ENCODE results near the gene PTGES.

- TF ChIP-seq CTCF (IDR thresholded peaks at IDR 0.05) = no peak
- no peak for TF ChIP-seq POLR2A (IDR thresholded peaks at IDR 0.05)
Measured at GRCh38 chr9:129718647-129719046, 34.2 kb downstream of the PTGES start.
